A673 (cell line): ENCODE results near the gene NBAS. TPM values are rescaled to one million over a fixed set of nuclear protein-coding genes. Genes with fewer than 3 reads are reported as not detected.

Source experiments
- BruUV-seq: library from RNA; stranded (reverse); fragments of 400-500 nt; replicated peaks from 2 replicates; lab custom pipeline; 2021; lab: Mats Ljungman, UMichigan
- CTCF ChIA-PET: fragments of 300-600 bp; sonication (Branson Sonifier 250); formaldehyde crosslinking; loops from one replicate; lab custom pipeline; 2022; ENCODE audit warnings: antibody characterized with exemption; lab: Charles Lee
- POLR2A ChIA-PET: fragments of 300-600 bp; sonication (Branson Sonifier 250); formaldehyde crosslinking; loops from one replicate; lab custom pipeline; 2022; ENCODE audit warnings: antibody characterized with exemption; ENCODE audit not compliant: low non-redundant PET; lab: Charles Lee
- DNase-seq: peaks from one replicate; pipeline ENCODE4 v3.0.0-alpha.2; 2015; ENCODE audit warnings: low spot score
- H3K27ac ChIP-seq: fragments of 200-600 bp; sonication (generic); 2 replicates; pipeline ENCODE4 v1.5.1; 2016; ENCODE audit warnings: mixed run types, low read depth, mild to moderate bottlenecking, mixed read lengths, antibody characterized with exemption, low read length; ENCODE audit not compliant: poor library complexity, severe bottlenecking
- H3K27me3 ChIP-seq: fragments of 200-600 bp; sonication (generic); replicated peaks from 2 replicates; pipeline ENCODE4 v1.6.1; 2017; ENCODE audit warnings: mixed run types, low read depth, mild to moderate bottlenecking, mixed read lengths, antibody characterized with exemption, low read length; ENCODE audit not compliant: insufficient read depth, poor library complexity
- H3K36me3 ChIP-seq: fragments of 200-600 bp; sonication (generic); 2 replicates; pipeline ENCODE4 v1.6.1; 2016; ENCODE audit warnings: mixed run types, mild to moderate bottlenecking, mixed read lengths, antibody characterized with exemption, low read length; ENCODE audit not compliant: insufficient read depth, poor library complexity, severe bottlenecking
- H3K4me1 ChIP-seq: fragments of 200-600 bp; sonication (generic); 2 replicates; pipeline ENCODE4 v1.6.1; 2017; ENCODE audit warnings: mixed run types, mild to moderate bottlenecking, mixed read lengths, antibody characterized with exemption, low read length; ENCODE audit not compliant: insufficient read depth, poor library complexity, severe bottlenecking
- H3K4me3 ChIP-seq: fragments of 200-600 bp; sonication (generic); 2 replicates; pipeline ENCODE4 v1.5.1; 2016; ENCODE audit warnings: low read depth, mixed run types, mild to moderate bottlenecking, mixed read lengths, low read length; ENCODE audit not compliant: poor library complexity, severe bottlenecking
- H3K9me3 ChIP-seq: fragments of 200-600 bp; sonication (generic); 2 replicates; pipeline ENCODE4 v1.6.1; 2016; ENCODE audit warnings: mixed run types, low read depth, mild to moderate bottlenecking, mixed read lengths, antibody characterized with exemption, low read length; ENCODE audit not compliant: poor library complexity, severe bottlenecking
- EZH2 ChIP-seq: fragments of 200-600 bp; sonication (generic); IDR thresholded peaks from 2 replicates; pipeline ENCODE4 v1.6.1; 2017; ENCODE audit warnings: borderline replicate concordance, low read depth, mild to moderate bottlenecking, mixed read lengths, antibody characterized with exemption, low read length; ENCODE audit not compliant: poor library complexity, severe bottlenecking
- intact Hi-C: fragments of 100-400 bp; cut with micrococcal nuclease; formaldehyde crosslinking; loops from one replicate; pipeline ENCODE4 v1.10.0; 2022; ENCODE audit not compliant: unreplicated experiment
- total RNA-seq: library from RNA; stranded (reverse); gene quantifications from 2 replicates; pipeline ENCODE4 v1.2.3, GENCODE V29; 2021
- TF ChIP-seq, protein P1 (sequence below): fragments of 300-800, 200-600 bp; sonication (generic); conservative IDR thresholded peaks from 2 replicates; pipeline ENCODE4 v1.5.1; 2017; ENCODE audit warnings: low read depth, mild to moderate bottlenecking, antibody characterized with exemption, low read length, moderate library complexity, mixed read lengths

NBAS gene
- total RNA-seq, 1 experiment from 2014 or later: 38.7 TPM

DNA sequence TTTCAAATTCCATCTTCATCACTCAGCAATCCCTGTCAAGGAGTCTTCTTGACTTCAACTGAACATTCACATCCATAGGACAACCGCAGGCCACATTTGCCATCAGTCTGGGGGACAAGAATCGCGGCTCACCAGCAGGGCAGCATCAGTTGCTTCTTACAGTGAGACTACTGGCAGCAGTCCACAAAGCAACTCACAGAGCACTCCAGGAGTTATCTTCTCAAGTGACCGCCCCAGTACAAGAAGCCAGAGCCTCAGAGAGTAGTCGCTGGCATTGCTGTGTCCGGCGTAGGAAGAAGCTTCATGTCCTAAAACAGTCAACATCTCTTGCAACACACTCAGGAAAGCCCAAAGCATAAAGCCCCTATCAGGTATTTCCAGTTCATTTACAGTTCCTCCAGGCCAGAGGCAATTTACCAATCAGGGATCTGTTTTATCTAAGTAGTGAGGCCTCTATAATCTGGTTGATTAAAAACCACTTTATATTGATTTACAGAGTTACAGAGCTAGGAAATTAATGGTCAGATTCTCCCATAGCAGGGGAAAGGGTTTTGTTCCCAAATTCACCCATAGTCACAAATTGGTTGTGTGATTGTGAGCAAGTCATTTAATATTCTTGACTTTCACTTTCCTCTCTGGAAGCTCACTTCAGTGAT lies 177.3 kb downstream of the NBAS start:
- no peaks in the 10 kb centered on the region for H3K36me3 ChIP-seq
- no TSS peak for BruUV-seq
- no peaks in the 10 kb centered on the region for H3K4me1 ChIP-seq
- TF ChIP-seq EZH2: no peak
- TF ChIP-seq, protein P1, sequence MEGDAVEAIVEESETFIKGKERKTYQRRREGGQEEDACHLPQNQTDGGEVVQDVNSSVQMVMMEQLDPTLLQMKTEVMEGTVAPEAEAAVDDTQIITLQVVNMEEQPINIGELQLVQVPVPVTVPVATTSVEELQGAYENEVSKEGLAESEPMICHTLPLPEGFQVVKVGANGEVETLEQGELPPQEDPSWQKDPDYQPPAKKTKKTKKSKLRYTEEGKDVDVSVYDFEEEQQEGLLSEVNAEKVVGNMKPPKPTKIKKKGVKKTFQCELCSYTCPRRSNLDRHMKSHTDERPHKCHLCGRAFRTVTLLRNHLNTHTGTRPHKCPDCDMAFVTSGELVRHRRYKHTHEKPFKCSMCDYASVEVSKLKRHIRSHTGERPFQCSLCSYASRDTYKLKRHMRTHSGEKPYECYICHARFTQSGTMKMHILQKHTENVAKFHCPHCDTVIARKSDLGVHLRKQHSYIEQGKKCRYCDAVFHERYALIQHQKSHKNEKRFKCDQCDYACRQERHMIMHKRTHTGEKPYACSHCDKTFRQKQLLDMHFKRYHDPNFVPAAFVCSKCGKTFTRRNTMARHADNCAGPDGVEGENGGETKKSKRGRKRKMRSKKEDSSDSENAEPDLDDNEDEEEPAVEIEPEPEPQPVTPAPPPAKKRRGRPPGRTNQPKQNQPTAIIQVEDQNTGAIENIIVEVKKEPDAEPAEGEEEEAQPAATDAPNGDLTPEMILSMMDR: no peak
- intact Hi-C loops: no loop called here
- no peak overlapping the region for H3K4me3 ChIP-seq
- H3K27me3 ChIP-seq: no peaks in the 10 kb centered on the region
- ChIA-PET POLR2A (no interaction called here), CTCF (no interaction called here)
- H3K27ac ChIP-seq: no peak overlapping the region
- DNase-seq: no peak
- H3K9me3 ChIP-seq: no peaks in the 10 kb centered on the region

DNA sequence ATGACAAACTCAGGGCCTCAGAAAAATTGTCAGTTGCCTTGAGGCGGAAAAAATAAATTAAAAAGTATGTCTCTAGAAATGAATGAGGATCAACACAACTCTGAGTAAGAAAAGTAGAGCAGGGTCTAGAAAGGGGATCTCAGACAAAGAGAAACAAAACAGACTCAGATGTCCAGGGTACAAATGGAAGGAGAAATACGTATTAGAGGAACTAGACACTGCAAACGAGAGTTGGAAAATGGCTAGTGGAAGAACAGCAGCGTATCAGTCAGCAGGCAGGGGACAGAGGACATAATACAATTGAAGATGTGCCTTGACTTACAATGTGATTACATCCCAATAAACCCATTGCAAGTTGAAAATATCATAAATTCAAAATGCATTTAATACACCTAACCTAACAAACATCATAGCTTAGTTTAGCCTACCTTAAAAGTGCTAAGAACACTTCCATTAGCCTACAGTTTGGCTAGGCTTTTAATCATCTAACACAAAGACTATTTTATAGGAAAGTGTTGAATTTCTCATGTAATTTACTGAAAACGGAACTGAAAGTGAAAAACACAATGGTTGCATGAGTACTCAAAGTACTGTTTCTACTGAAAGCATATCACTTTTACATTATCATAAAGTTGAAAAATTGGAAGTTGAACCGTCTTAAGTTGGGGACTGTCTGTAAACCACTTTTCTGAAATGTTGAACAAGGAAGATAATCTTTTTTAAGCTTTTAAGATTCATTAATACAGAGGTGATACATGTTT lies 182.8 kb downstream of the NBAS start:
- H3K27ac ChIP-seq: no peak overlapping the region
- no peaks in the 10 kb centered on the region for H3K36me3 ChIP-seq
- no peak for DNase-seq
- POLR2A ChIA-PET: no interaction called here
- no TSS peak for BruUV-seq
- H3K4me1 ChIP-seq: no peaks in the 10 kb centered on the region
- intact Hi-C loops: no loop called here
- H3K4me3 ChIP-seq: no peak overlapping the region
- CTCF ChIA-PET: no interaction called here
- H3K27me3 ChIP-seq: no peaks in the 10 kb centered on the region
- H3K9me3 ChIP-seq: no peaks in the 10 kb centered on the region
- TF ChIP-seq EZH2: no peak
- TF ChIP-seq, protein P1: no peak

DNA sequence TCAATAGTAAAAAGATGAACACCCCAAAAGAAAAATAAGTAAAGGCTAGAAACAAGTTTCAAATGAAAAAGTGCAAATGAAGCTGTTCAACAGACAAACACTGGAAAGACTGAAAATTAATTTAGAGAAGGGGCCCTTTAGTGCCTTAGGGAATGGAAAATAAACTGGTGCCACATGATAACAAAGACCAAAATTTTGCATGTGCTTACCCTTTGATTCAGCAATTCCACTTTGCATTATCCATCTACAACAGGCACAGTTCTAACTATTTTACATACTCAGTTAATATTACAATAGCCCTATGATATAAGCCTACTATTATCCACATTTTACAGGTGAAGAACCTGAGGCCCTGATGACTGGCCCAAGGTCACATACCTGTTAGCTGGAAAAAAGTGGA lies 183.9 kb downstream of the NBAS start:
- no TSS peak for BruUV-seq
- CTCF ChIA-PET: no interaction called here
- intact Hi-C loops: no loop called here

More for the DNA sequence above, 183.9 kb downstream of the NBAS start:
- POLR2A ChIA-PET: no interaction called here
- H3K4me3 ChIP-seq: no peak overlapping the region
- no peaks in the 10 kb centered on the region for H3K27me3 ChIP-seq
- no peaks in the 10 kb centered on the region for H3K4me1 ChIP-seq
- no peak for DNase-seq
- H3K36me3 ChIP-seq: no peaks in the 10 kb centered on the region
- H3K27ac ChIP-seq: no peak overlapping the region
- no peak for TF ChIP-seq EZH2
- TF ChIP-seq, protein P1: no peak
- no peaks in the 10 kb centered on the region for H3K9me3 ChIP-seq
